ENCODE measurements around the gene PAK1IP1.

The PAK1IP1 gene

DNA sequence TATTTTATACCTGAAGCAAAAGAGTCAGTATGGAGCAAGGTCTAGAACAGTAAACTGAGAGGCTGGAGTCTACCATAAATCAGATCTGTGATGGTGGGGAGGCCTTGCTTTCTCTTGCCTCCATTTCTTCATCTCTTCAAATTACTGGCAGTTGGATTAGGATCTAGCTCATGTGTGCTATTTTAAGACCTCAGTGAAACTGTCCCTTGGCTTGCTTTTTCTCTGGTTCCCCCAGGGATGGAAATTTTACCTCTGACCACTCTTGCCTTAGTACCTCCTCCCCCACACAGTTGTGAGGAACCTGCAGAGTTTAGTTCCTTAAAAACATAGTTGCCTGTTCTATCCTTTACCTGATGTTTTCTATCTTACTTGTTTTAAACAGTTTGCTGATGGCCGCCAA lies 61.3 kb downstream of the PAK1IP1 start:
- H3K27me3 ChIP-seq (ENCODE audit: control insufficient read depth, insufficient read depth, low read length) = no peaks in the 10 kb centered on the region
- H2AFZ ChIP-seq = no peak overlapping the region
- H3K27ac ChIP-seq = no peak overlapping the region
- H3K9ac ChIP-seq = no peak overlapping the region
- H3K36me3 ChIP-seq (ENCODE audit: control insufficient read depth, insufficient read depth, low read length) = no peaks in the 10 kb centered on the region
- H3K4me2 ChIP-seq (ENCODE audit: low read length) = no peak overlapping the region
- peaks cover 13% of the 10 kb centered on the region for H3K79me2 ChIP-seq
- H3K9me3 ChIP-seq (ENCODE audit: control insufficient read depth, low read length) = no peaks in the 10 kb centered on the region
- TF ChIP-seq, protein P1, sequence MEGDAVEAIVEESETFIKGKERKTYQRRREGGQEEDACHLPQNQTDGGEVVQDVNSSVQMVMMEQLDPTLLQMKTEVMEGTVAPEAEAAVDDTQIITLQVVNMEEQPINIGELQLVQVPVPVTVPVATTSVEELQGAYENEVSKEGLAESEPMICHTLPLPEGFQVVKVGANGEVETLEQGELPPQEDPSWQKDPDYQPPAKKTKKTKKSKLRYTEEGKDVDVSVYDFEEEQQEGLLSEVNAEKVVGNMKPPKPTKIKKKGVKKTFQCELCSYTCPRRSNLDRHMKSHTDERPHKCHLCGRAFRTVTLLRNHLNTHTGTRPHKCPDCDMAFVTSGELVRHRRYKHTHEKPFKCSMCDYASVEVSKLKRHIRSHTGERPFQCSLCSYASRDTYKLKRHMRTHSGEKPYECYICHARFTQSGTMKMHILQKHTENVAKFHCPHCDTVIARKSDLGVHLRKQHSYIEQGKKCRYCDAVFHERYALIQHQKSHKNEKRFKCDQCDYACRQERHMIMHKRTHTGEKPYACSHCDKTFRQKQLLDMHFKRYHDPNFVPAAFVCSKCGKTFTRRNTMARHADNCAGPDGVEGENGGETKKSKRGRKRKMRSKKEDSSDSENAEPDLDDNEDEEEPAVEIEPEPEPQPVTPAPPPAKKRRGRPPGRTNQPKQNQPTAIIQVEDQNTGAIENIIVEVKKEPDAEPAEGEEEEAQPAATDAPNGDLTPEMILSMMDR (IDR thresholded peaks at IDR 0.05) = no peak
- H3K4me1 ChIP-seq = no peaks in the 10 kb centered on the region
- no peak overlapping the region for H3K4me3 ChIP-seq (ENCODE audit: low read depth, low read length)

All from parathyroid adenoma (tissue), 2 donors.